ENCODE data around the gene AFAP1.
A peak's percentile ranks its signal among the peaks of the same experiment; 100 is the strongest.

The AFAP1 gene

GRCh38 chr4:7897811-7898210 is 41.9 kb downstream of the AFAP1 start:
- TF ChIP-seq, protein P1, sequence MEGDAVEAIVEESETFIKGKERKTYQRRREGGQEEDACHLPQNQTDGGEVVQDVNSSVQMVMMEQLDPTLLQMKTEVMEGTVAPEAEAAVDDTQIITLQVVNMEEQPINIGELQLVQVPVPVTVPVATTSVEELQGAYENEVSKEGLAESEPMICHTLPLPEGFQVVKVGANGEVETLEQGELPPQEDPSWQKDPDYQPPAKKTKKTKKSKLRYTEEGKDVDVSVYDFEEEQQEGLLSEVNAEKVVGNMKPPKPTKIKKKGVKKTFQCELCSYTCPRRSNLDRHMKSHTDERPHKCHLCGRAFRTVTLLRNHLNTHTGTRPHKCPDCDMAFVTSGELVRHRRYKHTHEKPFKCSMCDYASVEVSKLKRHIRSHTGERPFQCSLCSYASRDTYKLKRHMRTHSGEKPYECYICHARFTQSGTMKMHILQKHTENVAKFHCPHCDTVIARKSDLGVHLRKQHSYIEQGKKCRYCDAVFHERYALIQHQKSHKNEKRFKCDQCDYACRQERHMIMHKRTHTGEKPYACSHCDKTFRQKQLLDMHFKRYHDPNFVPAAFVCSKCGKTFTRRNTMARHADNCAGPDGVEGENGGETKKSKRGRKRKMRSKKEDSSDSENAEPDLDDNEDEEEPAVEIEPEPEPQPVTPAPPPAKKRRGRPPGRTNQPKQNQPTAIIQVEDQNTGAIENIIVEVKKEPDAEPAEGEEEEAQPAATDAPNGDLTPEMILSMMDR (IDR thresholded peaks at IDR 0.05; ENCODE audit: low read depth, low read length): no peak
- DNase-seq (ENCODE audit: low read depth, low spot score): no peak
- no peak overlapping the region for H3K4me3 ChIP-seq (ENCODE audit: low read depth, low read length)
- in situ Hi-C loops (cut with HindIII; ENCODE audit: low sequenced_read_pairs): no loop called here

- no peak overlapping the region for H3K4me3 ChIP-seq (ENCODE audit: low read depth, low read length)
- in situ Hi-C loops (cut with HindIII; ENCODE audit: low sequenced_read_pairs): no loop called here
- TF ChIP-seq, protein P1 (IDR thresholded peaks at IDR 0.05; ENCODE audit: low read depth, low read length): no peak
- no peak for DNase-seq (ENCODE audit: low read depth, low spot score)
Measured at GRCh38 chr4:7894677-7895181, 44.9 kb downstream of the AFAP1 start.

- no peak overlapping the region for H3K4me3 ChIP-seq (ENCODE audit: low read depth, low read length)
- in situ Hi-C loops (cut with HindIII; ENCODE audit: low sequenced_read_pairs): no loop called here
- no peak for DNase-seq (ENCODE audit: low read depth, low spot score)
- TF ChIP-seq, protein P1 (IDR thresholded peaks at IDR 0.05; ENCODE audit: low read depth, low read length): no peak
Measured at GRCh38 chr4:7894098-7894676, 45.5 kb downstream of the AFAP1 start.

- TF ChIP-seq, protein P1 (IDR thresholded peaks at IDR 0.05; ENCODE audit: low read depth, low read length): no peak
- no peak overlapping the region for H3K4me3 ChIP-seq (ENCODE audit: low read depth, low read length)
- in situ Hi-C loops (cut with HindIII; ENCODE audit: low sequenced_read_pairs): no loop called here
- DNase-seq (ENCODE audit: low read depth, low spot score): no peak
Measured at GRCh38 chr4:7893539-7893938, 46.1 kb downstream of the AFAP1 start.

GRCh38 chr4:7892212-7893019 is 47.2 kb downstream of the AFAP1 start:
- peak; percentile 97 for DNase-seq (ENCODE audit: low read depth, low spot score)
- no peak overlapping the region for H3K4me3 ChIP-seq (ENCODE audit: low read depth, low read length)
- in situ Hi-C loops (cut with HindIII; ENCODE audit: low sequenced_read_pairs): no loop called here
- TF ChIP-seq, protein P1 (IDR thresholded peaks at IDR 0.05; ENCODE audit: low read depth, low read length): no peak

DNA sequence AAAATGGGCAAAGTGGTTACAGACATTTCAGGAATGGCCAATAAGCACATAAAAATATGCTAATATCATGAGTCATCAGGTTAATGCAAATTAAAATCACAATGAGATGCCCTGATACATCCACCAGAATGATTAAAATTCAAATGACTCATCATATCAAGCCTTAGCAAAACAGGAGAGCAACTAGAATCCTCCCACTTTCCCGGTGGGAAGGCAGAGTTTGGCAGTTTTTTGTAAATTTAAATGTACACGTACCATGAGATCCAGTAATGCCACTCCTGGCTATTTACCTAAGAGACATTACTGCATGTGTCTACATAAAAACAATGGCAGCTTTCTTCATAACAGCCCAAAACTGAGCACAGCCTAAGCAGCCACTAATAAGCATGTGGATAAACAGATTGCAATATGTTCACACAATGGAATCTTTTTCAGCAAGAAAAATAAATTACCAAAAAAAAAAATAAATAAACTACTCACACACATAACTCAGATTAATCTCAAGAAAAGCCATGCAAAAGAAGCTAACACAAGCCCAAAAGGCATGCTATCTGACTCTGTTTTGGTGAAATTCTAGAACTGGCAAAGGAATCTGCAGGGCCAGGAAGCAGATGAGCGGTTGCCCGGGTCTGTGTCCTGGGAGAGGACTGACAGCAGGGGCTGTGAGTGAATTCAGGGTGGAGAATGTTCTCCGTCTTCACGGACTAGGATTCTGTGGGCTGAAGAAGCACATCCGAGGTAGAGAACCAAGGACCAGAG is 48.8 kb downstream of the AFAP1 start:
- no peak overlapping the region for H3K4me3 ChIP-seq (ENCODE audit: low read depth, low read length)
- peak; percentile 89 for DNase-seq (ENCODE audit: low read depth, low spot score)
- TF ChIP-seq, protein P1 (IDR thresholded peaks at IDR 0.05; ENCODE audit: low read depth, low read length): no peak
- in situ Hi-C loops (cut with HindIII; ENCODE audit: low sequenced_read_pairs): no loop called here

Measured in astrocyte of the spinal cord (primary cell).